GM18868 (cell line): ENCODE data around the gene CCDC102B.
"Not testable (repeated sequence)": the region's sequence is repeated elsewhere in the genome, so short reads cannot be mapped to it uniquely, and the experiment has no call there.

Source experiments
- ATAC-seq: cut with Tn5 transposase; IDR thresholded peaks from one replicate; pipeline ENCODE4 v1.9.1; 2021; ENCODE audit warnings: mild to moderate bottlenecking, moderate library complexity; ENCODE audit not compliant: unreplicated experiment

The CCDC102B gene

DNA sequence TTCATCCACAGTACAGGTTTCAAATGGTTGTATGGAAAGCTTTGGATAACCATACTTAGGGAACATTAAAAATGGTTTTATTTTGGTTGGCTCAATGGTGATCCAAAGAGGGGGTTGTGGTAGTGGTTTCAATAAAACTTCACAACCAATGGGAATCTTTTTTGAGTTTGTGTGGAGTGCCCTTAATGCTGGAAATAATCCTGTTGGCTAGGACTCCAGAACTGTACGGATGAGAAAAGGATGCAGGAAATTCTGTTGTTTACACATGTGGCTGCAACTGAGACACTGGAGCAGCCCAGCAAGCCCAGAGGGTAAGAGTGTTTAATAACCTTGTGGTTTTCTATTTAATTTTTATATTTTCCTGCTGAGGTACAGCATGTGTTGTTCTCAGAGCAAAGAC is at the start of gene CCDC102B:
CCDC102B (plus strand) TSS at position 210 of the 400 bp plus-strand sequence. CDS start 38,684 bp downstream, outside the sequence.
- ATAC-seq: no peak

DNA sequence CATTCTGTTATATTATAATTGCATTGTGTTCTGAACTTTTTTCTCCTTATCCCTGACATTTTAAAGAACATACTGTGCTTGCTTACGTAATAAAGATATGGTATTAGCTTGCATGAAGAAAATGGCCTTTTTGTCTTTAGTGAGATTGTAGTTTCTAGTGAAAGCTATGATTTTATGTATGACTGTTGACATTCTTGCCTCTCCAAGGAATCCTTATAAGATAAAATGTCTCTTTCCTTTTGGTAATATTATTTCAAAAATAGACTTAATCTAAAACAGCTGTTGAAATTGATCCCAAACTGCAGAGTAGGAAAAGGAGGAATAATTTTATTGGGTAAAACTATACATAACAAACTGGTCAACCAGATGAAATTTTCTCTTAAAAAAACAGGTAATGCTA is 40.8 kb upstream of the CCDC102B start:
- no peak for ATAC-seq

DNA sequence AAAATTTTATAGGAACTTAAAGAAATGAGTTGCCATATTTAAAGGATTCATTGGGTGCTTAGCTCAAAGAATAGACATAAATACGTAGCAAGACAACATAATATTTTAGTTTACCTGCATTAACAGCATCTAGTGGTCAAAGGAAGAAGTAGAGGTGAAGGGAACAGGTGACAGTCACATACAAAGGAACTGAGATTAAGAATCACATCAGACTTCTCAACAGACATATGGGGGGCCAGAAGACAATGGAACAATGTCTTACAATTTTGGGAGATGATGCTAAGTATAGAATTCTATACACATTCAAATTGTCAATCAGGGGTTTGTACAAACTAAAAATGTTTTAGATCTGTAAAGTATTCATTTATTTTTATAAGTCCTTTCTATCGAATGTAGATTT is 38.6 kb upstream of the CCDC102B start:
- no peak for ATAC-seq

GRCh38 chr18:68763083-68763482 is 34.8 kb upstream of the CCDC102B start:
- ATAC-seq: no peak

DNA sequence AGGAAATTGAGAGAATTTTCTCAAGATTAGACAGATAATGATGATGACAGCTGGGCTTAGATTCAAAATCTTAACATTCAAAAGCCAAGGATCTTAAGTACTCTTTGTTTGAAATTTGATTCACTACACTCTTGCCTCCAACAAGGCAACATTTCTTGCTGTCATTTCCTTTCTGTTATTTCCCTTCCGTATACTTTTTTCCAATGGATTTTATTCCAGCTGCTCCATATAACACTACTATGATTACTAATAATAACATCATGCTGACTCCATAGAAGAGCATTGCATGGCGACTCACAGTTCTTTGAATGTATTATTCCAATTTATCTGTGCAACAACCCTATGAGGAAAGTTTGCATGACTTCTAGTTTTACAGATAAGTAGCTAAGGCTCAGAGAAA is 33.9 kb upstream of the CCDC102B start:
- no peak for ATAC-seq

GRCh38 chr18:68766433-68766832 is 31.4 kb upstream of the CCDC102B start:
- no peak for ATAC-seq

DNA sequence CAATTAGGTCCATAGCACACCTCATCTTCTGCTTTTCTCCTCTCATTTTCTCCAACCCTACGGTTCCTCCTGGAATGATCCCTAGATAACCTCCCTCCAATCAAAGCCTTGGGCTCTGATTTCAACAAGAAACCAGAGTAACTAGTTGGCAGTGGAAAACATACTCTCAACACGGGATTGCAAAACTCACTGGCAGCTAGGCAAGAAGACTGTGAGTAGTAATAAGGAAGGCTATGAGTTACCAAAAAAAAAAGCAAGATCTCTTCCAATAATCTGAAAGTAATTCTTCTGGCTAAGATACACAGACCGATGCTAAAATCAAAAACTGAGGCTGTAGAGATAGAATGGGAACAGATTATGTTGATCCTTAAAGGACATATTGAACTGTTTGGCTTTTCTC is 28.4 kb upstream of the CCDC102B start:
- no peak for ATAC-seq

DNA sequence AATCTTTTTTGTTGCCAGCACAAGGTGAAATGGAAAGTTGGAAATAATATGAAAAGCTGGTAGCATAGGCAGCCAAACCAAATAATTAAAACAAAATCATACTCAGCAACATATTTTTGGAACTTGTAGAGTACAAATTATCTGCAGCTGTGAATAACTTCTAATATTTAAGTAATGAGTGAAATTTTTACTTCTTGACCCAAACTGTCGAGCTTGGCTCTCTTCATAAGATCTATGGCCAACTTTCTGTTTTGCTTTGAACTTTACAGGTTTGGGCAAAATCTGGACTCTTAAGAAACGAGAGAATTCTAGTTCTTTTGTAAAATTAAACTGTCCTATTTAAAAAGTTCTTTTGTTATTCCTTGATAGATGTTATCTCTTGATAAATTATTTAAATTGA is 25.6 kb upstream of the CCDC102B start:
- ATAC-seq: no peak

GRCh38 chr18:68778280-68778886 is 19.5 kb upstream of the CCDC102B start:
- no peak for ATAC-seq

GRCh38 chr18:68779169-68779568 is 18.7 kb upstream of the CCDC102B start:
- no peak for ATAC-seq

DNA sequence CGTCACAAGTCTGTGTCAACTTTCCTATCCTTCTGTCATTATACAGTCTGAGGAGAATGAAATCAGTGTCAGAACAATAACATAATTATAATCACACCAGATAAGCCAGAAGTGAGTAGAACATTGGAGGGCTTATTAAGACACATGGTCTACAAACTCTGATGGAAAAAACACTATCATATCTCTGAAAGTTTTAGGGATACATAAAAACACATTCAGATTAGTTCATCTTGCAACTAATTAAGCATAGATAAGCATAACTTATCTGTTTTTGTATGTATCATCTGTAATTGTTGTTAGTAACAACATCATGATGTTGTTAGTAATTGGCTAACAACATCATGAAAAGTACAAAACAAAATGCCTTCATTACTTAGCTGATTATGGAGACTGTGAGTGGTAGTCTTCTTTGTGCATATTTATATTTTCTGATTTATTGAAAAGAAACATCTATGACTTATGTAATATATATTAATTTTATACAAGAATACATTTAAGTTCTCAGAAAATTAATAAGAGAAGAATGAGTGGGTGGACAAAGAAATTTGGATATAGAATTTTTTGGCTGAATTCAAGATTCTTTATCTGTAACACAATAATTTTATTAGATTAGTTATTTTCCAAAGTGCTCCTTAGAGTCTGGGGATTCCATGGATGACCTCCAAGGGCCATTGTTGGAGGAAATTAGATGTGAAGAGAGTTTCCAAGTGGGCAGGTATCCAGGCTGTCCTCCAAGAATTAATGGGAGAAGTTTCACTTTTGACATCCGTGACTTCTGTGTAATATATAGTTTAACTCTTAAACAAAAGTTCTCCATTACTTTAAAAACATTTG is 16.9 kb upstream of the CCDC102B start:
- ATAC-seq: no peak

DNA sequence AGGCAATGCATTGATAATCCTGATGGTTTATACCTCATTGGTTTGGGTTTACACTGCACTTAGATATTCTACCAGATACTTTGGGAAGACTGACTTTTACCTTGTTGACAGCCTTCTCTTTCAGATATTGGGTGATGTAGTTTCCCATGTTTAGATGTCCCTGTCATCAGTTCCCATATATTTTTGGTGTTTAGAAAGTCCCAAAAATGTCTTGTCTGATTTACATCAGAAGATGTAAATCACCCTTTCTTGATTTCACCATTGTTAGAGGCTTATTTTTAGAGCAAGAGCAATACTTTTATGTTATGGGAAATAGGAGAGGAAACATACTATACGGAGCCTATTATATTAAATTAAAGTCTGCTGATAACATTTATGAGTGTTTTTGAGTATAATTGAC is 14.4 kb upstream of the CCDC102B start:
- ATAC-seq: no peak

DNA sequence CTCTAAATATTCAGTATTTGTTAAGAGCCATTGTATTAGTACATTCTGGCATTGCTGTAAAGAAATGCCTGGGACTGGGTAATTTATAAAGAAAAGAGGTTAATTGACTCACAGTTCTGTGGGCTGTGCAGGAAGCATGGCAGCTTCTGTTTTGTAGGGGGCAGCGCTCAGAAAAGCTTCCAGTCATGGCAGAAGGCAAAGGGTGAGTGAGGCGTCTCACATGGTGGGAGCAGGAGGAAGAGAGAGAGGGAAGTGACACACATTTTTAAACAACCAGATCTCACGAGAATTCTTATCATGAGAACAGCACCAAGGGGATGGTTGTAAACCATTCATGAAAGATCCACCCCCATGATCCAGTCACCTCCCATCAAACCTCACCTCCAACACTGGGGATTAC is 13.8 kb upstream of the CCDC102B start:
- ATAC-seq: no peak

- not testable (repeated sequence) for ATAC-seq
These were observed 7.6 kb upstream of the CCDC102B start for GRCh38 chr18:68790290-68790689.

GRCh38 chr18:68791801-68792200 is 6.1 kb upstream of the CCDC102B start:
- no peak for ATAC-seq

GRCh38 chr18:68793951-68794350 is 3.9 kb upstream of the CCDC102B start:
- no peak for ATAC-seq

GRCh38 chr18:68796936-68797690 is 767 bp upstream of the CCDC102B start:
- no peak for ATAC-seq

DNA sequence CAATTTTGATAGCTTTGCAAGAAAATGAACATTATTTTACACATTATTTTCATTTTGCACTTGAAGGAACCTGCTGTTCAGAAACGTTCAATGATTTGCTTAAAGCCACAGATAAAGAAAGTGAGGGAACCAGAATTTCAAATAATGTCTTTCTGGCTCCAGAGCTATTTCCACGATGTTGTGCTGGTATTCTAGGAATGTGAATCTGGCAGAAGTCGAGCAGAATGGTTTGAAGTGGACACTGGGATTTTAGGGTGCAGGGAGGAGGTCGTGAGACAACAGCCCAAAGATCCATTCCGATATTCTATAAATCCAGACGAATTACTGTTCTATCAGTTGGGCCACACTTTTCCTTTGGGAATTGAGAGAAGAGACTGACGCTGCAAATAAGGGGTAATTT is 2.2 kb downstream of the CCDC102B start:
- no peak for ATAC-seq

GRCh38 chr18:68803356-68803755 is 5.5 kb downstream of the CCDC102B start:
- no peak for ATAC-seq

- no peak for ATAC-seq
These were observed 19.7 kb downstream of the CCDC102B start for GRCh38 chr18:68817584-68817983.

DNA sequence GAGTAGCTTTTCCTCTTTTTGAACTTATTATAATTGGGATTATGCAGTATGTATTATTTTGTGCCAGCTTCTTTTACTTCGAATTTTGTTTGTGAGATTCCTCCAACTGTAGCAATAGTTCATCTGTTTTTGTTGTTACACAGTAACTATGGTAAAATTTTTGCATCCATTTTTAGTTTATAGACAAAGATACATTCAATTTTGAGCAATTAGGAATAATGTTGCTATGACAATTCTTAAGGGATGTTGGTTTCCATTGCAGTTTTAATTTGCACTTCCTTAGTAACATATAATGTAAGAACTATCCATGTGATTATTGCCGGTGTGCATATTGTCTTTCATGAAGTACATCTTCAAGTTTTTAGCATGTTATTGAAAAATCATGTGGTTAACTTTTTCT is 20.7 kb downstream of the CCDC102B start:
- no peak for ATAC-seq

- no peak for ATAC-seq
These were observed 25.0 kb downstream of the CCDC102B start for GRCh38 chr18:68822926-68823325.
